ENCODE results near the gene CDKAL1. TPM values are rescaled to one million over a fixed set of nuclear protein-coding genes. Genes with fewer than 3 reads are reported as not detected.

Gene CDKAL1
- total RNA-seq, 4 donors from 2014 or later = 11.8 to 21.4 (median 13.8) TPM

- DNase-seq (ENCODE audit: low spot score) (no peak), ATAC-seq (ENCODE audit: low FRiP score) (no peak)
- no peak for TF ChIP-seq CTCF (IDR thresholded peaks at IDR 0.05)
These were observed 686.2 kb downstream of the CDKAL1 start for GRCh38 chr6:21220271-21220987.

GRCh38 chr6:21222656-21223055, 688.4 kb downstream of the CDKAL1 start:
- ATAC-seq (ENCODE audit: low FRiP score) (no peak), DNase-seq (ENCODE audit: low spot score) (no peak)
- TF ChIP-seq CTCF (IDR thresholded peaks at IDR 0.05) = no peak

GRCh38 chr6:21225912-21226311, 691.7 kb downstream of the CDKAL1 start:
- ATAC-seq (ENCODE audit: low FRiP score) (no peak), DNase-seq (ENCODE audit: low spot score) (no peak)
- no peak for TF ChIP-seq CTCF (IDR thresholded peaks at IDR 0.05)

GRCh38 chr6:21227486-21227885, 693.2 kb downstream of the CDKAL1 start:
- DNase-seq (ENCODE audit: low spot score) = no peak
- TF ChIP-seq CTCF (IDR thresholded peaks at IDR 0.05) = no peak
- ATAC-seq (ENCODE audit: low FRiP score) = no peak

- no peak for TF ChIP-seq CTCF (IDR thresholded peaks at IDR 0.05)
- DNase-seq (ENCODE audit: low spot score) = no peak
- ATAC-seq (ENCODE audit: low FRiP score) = no peak
These were observed 694.2 kb downstream of the CDKAL1 start for GRCh38 chr6:21228411-21228810.

- no peak for TF ChIP-seq CTCF (IDR thresholded peaks at IDR 0.05)
These were observed 694.7 kb downstream of the CDKAL1 start for GRCh38 chr6:21228876-21229460.

GRCh38 chr6:21230536-21230935, 696.3 kb downstream of the CDKAL1 start:
- no peak for ATAC-seq (ENCODE audit: low FRiP score)
- no peak for DNase-seq (ENCODE audit: low spot score)
- TF ChIP-seq CTCF (IDR thresholded peaks at IDR 0.05) = no peak

More at GRCh38 chr6:21228876-21229460, 694.7 kb downstream of the CDKAL1 start:
- DNase-seq (ENCODE audit: low spot score) (no peak), ATAC-seq (ENCODE audit: low FRiP score) (no peak)

Data from omental fat pad (tissue), 4 donors.